Measurements from ENCODE around the gene PNLDC1.
A peak's percentile ranks its signal among the peaks of the same experiment; 100 is the strongest.
"Not testable (repeated sequence)": the region's sequence is repeated elsewhere in the genome, so short reads cannot be mapped to it uniquely, and the experiment has no call there.

Gene PNLDC1

DNA sequence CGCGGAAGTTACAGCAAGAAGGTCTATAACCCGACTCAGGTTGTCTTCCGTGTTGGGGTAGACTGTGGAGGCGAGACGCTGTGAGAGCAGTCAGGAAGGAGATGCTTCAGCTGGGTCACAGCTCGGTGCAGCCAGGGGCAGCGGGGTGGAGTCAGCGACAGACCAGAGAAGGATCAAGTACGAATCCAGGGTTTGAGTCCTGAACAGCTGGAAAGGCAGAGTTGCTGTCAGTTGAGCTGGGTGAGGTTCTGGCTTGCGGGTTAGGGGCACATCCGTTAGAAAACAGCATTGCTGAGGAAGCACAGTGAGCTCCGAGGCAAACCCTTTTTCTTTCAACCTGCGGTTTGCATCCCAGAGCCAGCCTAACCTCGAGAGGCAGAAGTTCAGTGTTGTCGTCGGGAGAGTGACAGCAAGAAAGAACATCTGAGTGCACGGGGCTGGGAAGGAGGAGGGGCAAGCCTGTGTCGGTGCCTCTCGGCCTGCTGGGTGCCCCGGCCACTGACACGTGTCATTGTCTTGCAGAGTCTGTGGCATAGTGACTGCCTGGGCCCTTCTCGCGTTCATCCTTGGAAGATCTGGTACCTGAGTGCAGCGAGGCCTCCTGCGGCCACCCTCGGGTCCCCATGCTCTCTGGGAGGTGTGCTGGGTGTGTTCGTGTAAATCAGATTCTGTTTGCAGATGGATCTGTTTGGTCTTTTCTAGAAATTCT lies 20.0 kb downstream of the PNLDC1 start:
- DNase-seq (ENCODE audit: low read depth) = peak; percentile 4

DNA sequence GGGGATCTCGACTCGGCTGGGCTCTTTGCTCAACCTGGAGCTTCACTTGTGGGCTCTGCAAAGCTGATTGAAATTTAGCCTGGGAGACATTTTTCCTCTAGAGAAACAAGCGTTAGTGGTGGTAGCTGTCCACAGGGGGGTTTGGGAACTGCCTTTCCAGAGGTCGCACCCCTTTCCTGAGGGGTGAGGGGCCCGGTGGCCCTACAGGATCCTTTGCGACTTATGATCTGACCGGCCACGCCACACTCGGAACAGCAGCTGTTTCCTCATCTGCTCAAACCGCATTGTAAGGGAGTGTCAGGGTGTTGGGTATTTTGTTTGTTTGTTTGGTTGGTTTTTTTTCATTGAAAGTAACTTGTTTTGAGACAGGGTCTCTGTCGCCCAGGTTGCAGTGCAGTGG lies 21.0 kb downstream of the PNLDC1 start:
- DNase-seq (ENCODE audit: low read depth) = no peak

DNA sequence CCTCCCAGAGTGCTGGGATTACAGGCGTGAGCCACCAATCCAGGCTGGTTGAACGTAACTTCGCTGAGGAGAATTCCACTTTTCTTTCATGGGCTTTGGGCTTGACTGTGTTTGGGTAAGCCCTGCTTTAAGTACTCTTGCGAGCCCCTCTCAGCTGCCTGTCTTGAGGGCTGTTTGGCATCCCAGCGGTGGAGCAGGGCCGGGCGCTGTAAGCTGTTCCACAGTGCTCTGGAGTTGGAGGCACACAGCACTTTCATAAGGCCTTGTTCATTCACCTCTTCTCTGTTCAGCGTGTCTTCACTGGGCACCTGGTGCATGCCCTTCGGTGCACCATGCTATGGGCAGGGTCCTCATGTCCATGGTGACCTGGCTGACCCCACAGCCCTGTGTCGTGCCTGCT lies 21.6 kb downstream of the PNLDC1 start:
- DNase-seq (ENCODE audit: low read depth) = no peak

DNA sequence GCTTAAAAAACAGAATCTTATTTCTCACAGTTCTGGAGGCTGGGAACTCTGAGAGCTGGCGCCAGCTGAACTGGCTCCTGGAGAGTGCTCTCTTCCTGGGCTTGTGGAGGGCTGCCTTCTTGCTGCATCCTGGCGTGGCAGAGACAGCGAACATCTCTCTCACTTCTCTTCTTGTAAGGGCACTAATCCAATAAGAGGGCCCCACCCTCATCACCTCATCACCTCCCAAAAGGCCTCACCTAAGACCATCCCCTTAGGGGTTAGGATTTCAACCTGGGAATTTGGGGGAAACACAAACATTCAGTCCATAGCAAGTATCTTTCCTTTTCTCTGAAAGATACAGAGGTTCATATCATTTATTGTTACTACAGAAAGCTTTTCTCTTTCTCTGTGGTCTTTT lies 23.9 kb downstream of the PNLDC1 start:
- DNase-seq (ENCODE audit: low read depth) = no peak

DNA sequence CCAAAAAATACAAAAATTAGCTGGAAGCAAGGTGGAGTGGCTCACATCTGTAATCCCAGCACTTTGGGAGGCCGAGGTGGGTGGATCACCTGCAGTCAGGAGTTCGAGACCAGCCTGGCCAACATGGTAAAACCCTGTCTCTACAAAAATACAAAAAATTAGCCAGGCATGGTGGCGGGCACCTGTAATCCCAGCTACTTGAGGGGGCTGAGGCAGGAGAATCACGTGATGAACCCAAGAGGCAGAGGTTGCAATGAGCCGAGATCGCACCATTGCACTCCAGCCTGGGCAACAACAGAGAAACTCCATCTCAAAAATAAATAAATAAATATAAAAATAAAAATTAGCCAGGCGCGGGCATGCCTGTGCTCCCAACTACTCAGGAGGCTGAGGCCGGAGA lies 24.6 kb downstream of the PNLDC1 start:
- not testable (repeated sequence) for DNase-seq (ENCODE audit: low read depth)

DNA sequence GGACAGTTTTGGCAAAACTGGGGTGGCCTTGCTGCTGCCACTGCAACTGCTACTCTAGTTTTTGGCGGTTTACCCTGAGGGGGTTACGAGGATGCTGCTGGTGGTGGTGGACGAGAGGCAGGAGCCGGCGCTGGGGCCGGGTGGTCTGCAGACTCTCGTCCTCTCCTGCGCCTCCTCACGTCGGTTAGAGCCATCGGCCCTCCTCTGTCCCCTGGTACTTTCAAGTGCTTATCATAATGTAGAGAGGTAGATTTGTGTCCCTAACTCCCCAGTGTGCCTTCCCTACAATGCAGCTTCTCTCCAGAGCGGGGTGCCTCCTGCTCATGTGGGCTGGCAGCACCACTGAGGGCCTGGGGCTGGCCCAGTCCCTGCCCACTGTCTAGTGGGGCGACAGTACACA lies 25.9 kb downstream of the PNLDC1 start:
- no peak for DNase-seq (ENCODE audit: low read depth)

DNA sequence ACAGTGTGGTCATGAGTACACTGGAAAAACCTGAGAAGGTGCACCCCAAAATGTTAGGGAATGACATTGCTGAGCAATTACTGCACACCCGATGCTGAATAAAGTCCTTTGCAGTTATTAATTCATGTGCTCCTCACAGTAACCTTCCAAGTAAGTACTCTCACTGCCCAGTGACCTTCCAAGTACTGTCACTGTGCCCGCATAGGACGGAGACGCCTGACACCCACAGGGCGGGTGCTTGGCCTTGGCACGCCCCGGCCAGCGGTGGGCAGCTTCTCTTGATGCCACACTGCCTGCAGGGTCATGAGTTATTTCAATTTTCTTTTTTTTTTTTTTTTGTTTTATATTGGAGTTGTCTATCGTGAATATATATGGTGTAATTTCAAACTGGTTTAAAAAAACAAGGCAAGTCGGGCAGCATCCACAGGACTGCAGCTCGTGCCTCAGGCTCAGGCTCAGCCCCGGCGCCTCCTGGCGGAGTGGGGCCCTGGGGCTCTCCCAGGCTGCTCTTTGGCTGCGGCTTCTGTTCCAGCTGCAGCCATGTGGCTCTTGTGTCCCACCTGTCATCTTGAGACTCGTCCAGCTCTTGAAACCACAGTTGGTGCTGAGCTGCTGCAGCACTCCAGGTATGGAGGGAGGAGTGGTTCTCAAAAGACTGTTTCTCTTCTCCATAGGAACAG lies 27.0 kb downstream of the PNLDC1 start:
- no peak for DNase-seq (ENCODE audit: low read depth)

DNA sequence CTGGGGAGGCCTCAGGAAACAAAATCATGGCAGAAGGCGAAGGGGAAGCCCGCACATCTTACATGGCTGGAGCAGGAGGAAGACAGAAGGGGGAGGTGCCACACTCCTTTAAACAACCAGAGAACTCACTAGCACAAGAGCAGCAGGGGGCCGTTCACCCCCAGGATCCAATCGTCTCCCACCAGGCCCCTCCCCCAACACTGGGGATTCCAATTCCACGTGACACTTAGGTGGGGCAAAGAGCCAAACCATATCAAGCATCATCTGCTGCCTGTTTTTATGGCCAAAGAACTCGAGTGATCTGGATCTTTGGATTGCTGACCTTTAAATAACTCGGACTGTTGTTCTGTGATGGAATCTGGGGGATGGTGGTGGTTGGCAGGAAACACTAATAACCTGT lies 28.0 kb downstream of the PNLDC1 start:
- DNase-seq (ENCODE audit: low read depth) = no peak

DNA sequence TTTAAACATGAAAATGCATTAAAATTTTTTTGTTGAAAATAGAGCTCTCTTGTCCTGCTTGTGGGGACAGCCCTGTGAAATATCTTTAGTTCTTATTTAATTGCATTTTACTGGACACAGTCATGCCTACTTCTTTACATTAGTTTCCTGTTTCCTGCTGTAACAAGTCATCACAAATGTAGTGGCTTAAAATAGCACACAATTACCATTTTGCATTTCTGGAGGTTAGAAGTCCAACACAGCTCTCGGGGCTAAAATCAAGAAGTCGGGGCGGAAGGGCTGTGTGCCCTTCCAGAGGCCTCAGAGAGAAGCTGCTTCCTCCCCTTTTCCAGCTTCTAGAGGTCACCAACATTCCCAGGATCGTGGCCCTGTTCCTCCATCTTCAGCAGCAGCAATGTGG lies 29.4 kb downstream of the PNLDC1 start:
- no peak for DNase-seq (ENCODE audit: low read depth)

DNA sequence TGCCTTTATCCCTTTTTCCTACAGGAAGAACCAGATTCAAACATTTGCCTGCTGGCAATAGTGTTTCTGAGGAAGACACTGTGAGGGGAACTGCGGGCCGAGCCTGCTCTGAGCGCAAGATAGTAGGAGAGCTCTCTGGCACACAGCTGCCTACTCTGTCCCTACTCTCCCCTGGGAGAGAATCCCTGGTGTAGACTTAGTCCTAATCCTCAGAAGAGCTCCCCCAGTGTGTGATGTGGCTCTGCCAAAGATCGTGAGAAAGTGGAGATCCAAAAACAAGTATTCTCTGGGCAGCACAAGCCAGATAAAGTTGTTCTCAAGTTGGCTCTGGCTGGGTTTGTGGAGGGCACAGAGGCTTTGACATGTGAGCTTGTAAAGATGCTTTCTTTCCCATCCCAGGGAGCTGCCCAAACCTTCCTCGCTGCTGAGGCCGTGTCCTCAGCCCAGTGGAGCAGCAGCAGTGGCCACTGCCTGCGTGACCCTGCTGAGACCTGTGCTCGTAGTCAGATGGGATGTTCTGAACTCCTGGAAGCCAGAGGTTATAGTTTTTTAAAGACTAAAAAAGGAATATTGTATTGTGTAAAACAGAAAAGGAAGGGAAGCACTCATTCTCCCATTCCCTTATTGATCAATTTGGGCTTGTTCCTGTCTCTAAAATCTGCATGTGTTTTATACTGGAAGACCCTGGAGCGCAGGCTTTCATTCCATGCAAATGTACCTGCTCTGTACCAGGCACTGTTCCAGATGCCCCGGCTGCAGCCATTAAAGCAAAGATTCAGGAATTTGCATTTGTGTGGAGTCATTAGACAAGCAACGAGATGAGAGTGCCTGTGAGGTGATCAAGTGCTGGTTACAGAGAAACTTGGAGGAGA lies 30.7 kb downstream of the PNLDC1 start:
- DNase-seq (ENCODE audit: low read depth) = no peak

DNA sequence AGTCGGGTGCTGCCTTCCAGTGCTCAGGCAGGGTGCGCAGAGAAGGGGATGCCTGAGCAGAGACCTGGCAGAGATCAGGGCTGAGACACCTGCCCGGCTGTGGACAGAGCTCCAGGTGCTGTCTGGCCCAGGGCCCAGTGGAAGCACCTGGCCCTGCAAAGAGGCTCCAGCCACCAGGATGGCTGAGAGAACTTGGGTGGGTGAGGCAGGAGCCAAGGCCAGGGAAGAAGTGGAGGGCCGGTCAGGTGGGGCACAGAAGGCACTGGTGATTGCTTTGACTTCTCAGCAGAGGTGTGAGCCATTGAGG lies 31.2 kb downstream of the PNLDC1 start:
- DNase-seq (ENCODE audit: low read depth) = no peak

DNA sequence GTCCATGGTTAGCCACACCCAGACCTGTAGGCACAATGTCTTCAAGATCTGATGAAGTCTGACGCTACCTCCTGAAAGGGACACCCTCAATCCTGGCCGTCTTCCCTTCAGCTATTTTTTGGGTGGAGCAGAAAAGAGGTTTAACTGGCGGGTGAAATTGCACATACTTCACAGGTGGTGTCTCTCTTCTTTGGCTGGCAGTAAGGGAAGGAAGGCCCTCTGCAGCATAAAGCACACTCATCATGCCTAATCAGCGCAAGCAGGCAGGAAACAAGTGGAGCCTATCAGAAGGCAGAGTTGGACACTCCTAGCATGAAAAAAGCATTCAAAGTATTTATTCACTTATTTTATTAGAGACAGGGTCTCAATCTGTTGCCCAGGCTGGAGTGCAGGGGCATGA lies 32.9 kb downstream of the PNLDC1 start:
- DNase-seq (ENCODE audit: low read depth) = no peak

DNA sequence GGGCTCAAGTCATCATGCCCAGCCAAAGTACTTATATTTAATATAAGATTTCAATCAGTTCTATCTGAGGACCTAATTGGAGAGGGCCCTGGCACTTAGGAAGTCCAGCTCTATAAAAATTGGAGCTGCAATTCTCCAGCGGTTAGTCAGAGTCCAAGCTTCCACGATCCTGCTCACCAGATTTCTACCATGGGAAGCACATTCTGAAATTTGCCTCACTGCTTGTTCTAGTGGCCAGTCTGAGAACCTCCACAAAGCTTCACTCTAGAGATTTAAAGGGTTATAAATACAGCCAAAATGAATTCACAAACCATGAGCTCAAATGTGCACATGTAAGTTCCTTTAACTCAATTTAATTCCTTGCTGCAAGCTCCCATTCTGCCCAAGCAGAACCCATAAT lies 33.5 kb downstream of the PNLDC1 start:
- no peak for DNase-seq (ENCODE audit: low read depth)

DNA sequence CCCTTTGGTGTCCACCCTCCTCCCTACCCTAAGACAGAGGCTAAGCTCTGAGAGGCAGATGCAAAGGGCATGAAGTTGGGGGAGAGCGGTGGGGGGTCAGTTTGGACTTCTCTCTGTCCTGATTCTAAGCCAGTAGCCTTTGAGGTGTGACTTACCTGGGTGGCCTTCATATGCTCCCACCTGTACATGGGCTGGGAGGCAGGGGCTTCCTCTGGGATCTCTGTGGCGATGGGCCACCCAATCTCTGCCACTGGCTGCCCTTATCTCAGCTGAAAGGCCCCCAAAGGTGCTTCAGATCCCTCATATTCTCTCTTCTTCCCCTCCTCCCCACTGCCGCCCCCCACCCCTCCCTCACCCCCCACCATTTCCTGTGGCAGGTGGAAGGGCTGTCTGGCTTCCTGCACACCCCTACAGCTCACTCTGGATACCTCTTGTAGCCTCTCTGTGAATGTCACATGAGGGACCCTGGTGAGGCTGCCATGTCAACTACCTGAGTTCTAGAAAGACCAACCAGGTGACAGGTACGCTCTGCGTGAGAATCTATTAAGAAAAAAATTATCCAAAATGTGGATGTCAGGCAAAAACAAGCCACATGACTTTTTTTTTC lies 34.0 kb downstream of the PNLDC1 start:
- no peak for DNase-seq (ENCODE audit: low read depth)

DNA sequence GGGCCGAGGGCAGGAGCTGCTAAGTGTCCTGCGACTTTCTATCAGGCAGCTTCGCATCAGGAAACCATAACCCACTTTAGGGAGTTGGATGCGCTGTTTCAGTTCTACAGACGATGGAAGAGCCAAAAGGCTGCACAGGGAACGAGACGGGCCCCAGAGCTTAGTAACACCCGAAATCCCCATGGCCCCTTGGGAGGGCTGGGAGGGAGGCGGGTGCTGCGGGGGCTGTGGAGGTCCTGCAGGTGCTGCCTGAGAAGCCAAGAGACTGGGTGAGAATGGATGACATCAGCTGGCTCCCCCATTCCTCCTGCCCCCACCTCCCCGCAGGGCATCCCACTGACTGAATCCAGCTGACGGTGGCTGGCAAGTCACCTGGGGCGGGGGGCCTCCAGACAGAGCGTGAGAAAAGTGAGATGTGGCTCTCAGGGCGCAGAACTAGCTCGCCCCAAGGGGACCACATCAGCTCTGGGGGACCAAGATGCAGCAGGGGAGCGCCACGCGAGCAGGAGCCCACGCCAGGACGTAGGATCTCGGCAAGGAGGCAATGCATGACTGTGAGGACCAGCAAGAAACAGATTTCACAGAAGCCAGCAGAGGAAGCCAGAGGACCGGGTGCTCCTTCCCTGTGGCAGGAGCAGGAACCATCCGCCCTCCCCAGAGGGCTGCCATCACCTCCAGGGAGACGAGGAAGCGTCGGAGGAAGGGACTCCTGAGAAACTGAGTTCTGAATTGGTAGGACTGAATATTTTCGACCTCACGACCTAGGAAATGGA lies 36.8 kb downstream of the PNLDC1 start:
- DNase-seq (ENCODE audit: low read depth) = no peak

DNA sequence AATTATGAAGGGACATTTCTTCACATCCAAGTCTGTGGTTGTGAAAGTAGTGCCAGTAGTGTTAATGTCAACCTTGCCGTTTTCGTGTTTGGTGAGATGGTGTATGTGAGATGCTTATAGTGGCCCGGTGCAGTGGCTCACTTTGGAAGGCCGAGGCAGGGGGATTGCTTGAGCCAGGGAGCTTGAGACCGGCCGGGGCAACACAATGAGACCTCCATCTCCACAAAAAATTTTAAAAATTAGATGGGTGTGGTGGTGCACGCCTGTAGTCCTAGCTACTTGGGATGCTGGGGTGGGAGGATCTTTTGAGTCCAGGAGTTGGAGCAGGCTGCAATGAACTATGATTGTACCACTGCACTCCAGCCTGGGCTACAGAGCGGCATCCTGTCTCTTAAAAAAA lies 37.4 kb downstream of the PNLDC1 start:
- no peak for DNase-seq (ENCODE audit: low read depth)

DNA sequence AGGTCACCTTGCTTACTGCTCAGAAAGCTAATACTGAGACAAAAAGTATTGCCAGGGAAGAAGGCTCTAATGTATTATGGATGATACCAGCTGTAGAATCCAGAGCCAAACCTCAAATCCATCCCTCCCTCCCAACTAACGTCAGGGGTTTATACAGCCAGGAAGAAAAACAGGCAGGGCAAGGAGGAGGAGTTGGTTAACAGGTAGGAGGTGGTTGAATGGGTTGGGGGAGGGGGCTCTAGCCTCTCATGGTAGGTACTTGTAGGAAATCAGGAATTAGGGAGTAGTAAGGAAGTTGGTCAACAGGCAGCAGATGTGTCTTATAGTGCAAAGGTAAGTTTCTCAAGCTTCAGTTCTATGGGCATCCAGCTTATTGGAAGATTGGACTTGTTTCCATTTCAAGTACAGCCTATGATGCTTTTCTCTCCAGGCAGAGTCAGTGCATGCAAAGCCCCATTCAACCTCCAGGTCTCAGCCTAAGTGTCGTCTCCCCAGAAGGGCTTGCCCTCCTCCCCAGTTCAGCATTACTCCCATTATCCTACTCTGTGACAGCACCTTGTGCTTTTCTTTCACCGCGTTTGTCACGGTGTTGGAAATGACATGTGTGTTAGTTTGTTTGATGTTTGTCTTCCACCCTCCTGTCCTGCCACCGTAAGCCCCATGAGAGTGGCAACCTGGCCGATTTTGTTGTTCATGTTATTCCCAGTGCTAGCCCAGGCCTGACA lies 38.1 kb downstream of the PNLDC1 start:
- no peak for DNase-seq (ENCODE audit: low read depth)

DNA sequence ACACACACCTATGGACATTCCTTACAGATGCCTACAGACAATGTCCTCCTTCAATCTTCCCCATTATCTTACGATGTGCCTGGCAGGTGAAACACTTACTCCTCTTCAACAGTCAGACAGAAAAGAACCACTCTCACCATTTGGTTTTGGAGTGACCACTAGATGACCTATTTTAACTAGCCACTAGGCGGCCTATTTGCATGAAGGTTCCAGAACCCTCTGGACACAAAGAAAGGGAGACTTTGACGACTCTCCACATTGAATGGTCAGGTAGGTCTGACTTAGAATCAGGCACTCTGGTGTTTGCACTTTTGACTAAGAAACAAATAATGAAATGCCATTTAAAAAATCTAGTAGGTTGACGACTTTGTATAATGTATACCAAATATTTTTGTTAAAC lies 42.0 kb downstream of the PNLDC1 start:
- no peak for DNase-seq (ENCODE audit: low read depth)

DNA sequence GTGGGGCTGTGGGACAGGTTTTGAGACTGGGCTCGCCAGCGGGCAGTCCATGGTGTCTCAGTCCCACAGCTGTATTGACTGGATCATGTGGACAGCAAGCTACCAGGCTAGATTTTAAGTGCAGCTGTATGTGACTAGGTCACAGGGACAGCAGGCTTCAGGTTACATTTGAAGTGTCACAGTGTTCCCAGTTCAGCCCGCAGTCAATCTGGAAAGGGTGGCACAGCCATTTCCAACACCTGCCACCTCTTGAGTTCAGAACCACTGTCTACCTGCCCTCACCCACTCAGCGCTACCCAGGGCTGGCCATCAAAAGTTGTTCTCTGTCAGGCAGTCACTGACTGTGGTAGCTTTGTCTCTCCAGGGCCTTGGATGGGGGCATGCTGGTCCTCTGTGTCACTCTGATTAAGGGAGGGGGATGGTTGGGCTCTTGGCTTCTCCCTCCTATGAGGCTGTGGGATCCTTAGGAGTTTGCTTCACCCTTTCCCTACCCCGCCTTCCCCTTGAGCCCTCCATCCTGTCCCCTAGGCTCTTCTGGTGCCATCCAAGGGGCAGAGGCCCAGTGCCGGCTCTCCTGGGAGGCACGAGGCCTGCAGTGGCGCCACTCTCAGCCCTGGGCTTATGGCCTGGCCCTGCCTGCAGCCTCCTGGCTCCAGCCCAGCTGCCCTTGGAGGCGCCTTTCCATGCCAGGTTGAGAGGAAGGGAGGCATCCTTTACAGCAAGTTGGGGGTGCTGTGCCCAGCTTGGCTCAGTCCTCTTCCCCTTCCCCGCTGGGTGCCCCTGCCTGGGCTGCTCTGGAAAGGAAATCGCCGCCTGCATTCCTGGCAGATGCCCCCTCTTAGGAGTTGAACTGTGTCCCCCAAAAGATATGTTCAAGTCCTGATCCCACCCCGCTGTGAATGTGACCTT lies 44.9 kb downstream of the PNLDC1 start:
- no peak for DNase-seq (ENCODE audit: low read depth)

DNA sequence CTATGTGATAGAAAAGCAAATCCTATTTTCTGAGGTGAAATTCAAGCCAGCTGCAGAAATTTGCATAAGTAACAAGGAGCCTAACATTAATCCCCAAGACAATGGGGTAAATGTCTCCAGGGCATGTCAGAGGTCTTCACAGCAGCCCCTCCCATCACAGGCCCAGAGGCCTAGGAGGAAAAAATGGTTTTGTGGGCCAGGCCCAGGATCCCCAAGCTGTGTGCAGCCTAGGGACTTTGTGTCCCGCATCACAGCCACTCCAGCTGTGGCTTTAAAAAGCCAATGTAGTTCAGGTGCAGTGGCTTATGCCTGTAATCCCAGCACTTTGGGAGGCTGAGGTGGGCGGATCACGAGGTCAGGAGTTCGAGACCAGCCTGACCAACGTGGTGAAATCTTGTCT lies 48.5 kb downstream of the PNLDC1 start:
- not testable (repeated sequence) for DNase-seq (ENCODE audit: low read depth)

All from T-helper 22 cell (primary cell).